T follicular helper cell (primary cell): ENCODE data around the gene ATP2B2.

ENCODE experiments used
- DNase-seq: peaks from one replicate; pipeline ENCODE4 v3.0.0-alpha.2; 2020; ENCODE audit warnings: low read depth

The ATP2B2 gene

GRCh38 chr3:10278501-10278900 is 226.9 kb downstream of the ATP2B2 start:
- no peak for DNase-seq

GRCh38 chr3:10277115-10277625 is 228.2 kb downstream of the ATP2B2 start:
- no peak for DNase-seq

GRCh38 chr3:10274601-10275000 is 230.8 kb downstream of the ATP2B2 start:
- no peak for DNase-seq
